Adipose tissue (tissue), 3 donors: Measurements from ENCODE around the gene OR5AS1. TPM values are rescaled to one million over a fixed set of nuclear protein-coding genes. Genes with fewer than 3 reads are reported as not detected.
"Not testable (repeated sequence)": the region's sequence is repeated elsewhere in the genome, so short reads cannot be mapped to it uniquely, and the experiment has no call there.

Source experiments
- H3K27ac ChIP-seq: one replicate; pipeline ENCODE4 v1.5.1; 2013; ENCODE audit warnings: low read depth, low read length
- WGBS, 3 donors: extraction: QIAGEN DNeasy Blood & Tissue Kit; methylation state at CpG; one replicate each; pipeline ENCODE4 v1.1.7; 2013; 5-methylcytosine and 5-hydroxymethylcytosine counted together
- polyA plus RNA-seq, 3 donors: library from polyadenylated mRNA; stranded (reverse); fragments of 200-250 nt; gene quantifications; one replicate each; pipeline ENCODE4 v1.2.3, GENCODE V29; 2013
- donor health status: healthy with polysubstance abuse.
- donor health status: Bipolar disorder and iron deficiency.
- donor health status: healthy.

OR5AS1 gene
- polyA plus RNA-seq = not detected

DNA sequence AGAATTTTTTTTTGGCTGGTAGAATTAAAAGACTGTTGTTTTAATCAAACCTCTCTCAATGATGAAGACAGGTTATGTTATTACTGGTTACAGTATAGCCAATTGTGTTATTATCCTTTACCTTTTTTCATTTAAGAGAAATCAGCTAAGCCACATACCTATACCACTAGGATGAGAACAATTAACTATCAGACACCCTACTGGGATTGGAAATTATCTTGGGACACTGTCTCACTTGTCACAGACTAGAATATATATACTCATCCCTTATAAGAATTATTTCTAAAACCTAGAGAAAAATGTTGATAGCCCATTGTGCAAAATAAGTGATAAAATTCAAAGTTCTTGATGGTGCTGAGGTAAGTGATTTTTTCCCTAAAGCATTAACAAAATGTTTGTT, at the start of gene OR5AS1:
Gene OR5AS1 (plus strand): TSS at position 301 of the 400 bp plus-strand sequence. CDS start 2,765 bp downstream, outside the sequence.
- no peak within 1 kb of the TSS for H3K27ac ChIP-seq

DNA sequence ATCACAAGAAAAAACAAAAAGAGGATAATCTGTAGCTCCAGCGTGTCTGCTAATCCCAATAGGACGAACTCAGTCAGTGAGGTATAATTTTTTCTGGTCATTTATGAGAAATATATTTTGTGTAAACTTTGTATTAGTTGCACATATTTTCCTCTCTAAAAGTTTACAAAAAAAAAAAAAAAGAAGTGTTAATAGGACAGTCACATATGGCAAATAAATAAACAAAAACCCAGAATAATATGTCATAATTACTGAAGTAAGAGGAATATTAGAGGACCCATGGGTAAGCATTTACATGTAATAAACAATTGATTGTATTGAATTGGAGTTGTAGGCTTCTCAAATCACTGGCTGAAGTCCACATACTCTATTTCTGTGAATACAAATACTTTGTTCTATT, 32.9 kb upstream of the OR5AS1 start, which contains the start of gene OR5F1:
Gene OR5F1 (minus strand): TSS at position 101 of the 400 bp plus-strand sequence. CDS start 0 bp downstream, at position 101.
- 59 to 77% (median 62%) methylated on average over 2 of the region's 2 CpGs for WGBS, 3 donors

GRCh38 chr11:56010716-56011115, 16.7 kb upstream of the OR5AS1 start:
- H3K27ac ChIP-seq = no peak overlapping the region

More for the DNA sequence above, 32.9 kb upstream of the OR5AS1 start, which contains the start of gene OR5F1:
- no peak within 1 kb of the TSS for H3K27ac ChIP-seq

DNA sequence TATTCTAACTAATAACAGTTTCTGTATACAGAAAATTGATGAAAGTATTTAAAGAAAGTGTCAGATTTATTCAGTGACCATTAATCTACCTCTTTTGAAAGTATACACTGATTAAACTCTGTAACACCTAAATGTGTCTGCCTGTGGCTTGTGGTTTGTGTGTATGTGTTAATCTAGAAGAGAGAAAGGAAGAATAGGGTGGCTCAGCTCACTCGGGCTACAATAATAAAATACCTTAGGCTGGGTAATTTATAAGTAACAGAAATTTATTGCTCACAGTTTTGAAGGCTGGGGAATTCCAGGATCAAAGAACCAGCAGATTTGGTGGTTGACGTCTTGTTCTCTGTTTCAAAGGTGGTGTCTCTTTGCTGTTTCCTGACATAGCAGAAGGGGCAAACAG, 13.6 kb upstream of the OR5AS1 start:
- 46 to 71% (median 59%) methylated on average over 2 of the region's 2 CpGs for WGBS, 3 donors

DNA sequence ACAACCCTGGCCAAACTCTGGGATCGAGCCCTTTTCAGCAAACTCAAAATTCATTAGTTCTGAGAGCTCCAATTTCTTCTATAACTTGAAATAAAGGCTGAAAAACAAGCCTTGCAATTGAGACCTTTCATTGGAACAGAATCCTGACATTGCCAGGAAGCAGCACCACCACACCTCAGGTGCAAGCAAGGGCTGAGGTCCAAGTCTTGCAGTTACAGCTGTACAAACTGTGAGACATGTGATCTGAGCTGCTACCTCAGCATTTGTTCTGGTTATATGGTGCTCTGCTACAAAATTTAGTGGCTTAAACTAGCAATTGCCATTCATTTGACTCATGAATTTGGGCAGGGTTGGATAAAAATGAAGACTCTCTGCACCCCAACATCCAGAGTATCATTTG, 18.1 kb downstream of the OR5AS1 start:
- WGBS, 3 donors = 48 to 81% (median 67%) methylated on average over 1 of the region's 1 CpG
- no peak overlapping the region for H3K27ac ChIP-seq

More for the DNA sequence above, 13.6 kb upstream of the OR5AS1 start:
- H3K27ac ChIP-seq = no peak overlapping the region

DNA sequence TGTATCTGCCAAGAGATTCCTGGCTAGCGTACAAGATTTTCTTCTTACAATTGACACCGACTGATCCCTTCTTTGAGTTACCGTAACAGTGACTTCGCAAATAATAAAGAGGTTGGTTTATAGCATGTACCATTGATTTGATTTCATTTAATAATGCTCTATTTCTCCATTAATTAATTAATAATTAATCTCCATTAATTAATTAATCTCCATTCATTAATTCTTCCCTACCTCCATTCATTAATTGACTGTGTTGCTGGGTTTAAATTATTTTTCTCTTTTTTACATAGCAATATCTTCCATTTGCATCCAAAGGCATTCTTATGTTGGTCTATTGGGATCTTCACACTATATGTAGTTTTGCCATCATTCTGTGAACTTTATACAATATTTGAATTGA, 21.0 kb downstream of the OR5AS1 start:
- no peak overlapping the region for H3K27ac ChIP-seq
- WGBS, 3 donors = 66 to 71% (median 70%) methylated on average over 4 of the region's 4 CpGs

DNA sequence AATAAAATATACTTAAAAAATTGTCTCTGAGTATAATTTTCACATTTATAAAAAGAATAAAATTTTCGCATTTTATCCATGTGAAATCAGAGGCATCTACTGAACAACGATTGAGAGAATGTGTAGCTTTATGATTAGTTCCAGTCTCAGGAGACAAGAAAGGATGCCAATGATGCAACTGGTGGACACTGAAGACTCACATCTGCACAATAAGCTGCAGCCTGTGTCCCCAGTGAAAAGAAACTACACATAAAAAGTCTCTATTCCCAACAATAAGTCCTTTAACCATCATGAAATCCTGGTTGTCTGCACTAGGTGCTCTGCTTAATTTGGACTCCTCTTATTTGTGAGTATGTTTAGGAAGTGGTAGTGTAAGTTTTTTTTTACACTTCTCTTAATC, 22.0 kb downstream of the OR5AS1 start:
- no peak overlapping the region for H3K27ac ChIP-seq
- WGBS, 3 donors = 75 to 81% (median 77%) methylated on average over 2 of the region's 2 CpGs

GRCh38 chr11:56056366-56056765, 28.9 kb downstream of the OR5AS1 start:
- H3K27ac ChIP-seq = not testable (repeated sequence)
- WGBS, 3 donors = 37 to 41% (median 39%) methylated on average over 4 of the region's 4 CpGs

GRCh38 chr11:56057661-56058237, 30.3 kb downstream of the OR5AS1 start:
- H3K27ac ChIP-seq = not testable (repeated sequence)

DNA sequence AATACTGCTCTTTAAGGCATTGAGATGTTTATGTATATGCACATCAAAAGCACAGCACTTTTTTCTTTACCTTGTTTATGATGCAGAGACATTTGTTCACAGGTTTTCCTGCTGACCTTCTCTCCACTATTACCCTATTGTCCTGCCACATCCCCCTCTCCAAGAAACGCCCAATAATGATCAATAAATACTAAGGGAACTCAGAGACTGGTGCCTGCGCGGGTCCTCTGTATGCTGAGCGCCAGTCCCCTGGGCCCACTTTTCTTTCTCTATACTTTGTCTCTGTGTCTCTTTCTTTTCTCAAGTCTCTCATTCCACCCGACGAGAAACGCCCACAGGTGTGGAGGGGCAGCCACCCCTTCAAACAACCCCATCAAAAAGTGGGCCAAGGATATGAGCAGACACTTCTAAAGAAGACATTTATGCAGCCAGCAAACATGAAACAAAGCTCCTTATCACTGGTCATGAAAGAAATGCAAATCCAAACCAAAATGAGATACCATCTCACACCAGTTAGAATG, 30.9 kb downstream of the OR5AS1 start:
- WGBS, 3 donors = 63 to 84% (median 78%) methylated on average over 7 of the region's 7 CpGs
- not testable (repeated sequence) for H3K27ac ChIP-seq

More at GRCh38 chr11:56057661-56058237, 30.3 kb downstream of the OR5AS1 start:
- 22 to 36% (median 33%) methylated on average over 7 of the region's 7 CpGs for WGBS, 3 donors

DNA sequence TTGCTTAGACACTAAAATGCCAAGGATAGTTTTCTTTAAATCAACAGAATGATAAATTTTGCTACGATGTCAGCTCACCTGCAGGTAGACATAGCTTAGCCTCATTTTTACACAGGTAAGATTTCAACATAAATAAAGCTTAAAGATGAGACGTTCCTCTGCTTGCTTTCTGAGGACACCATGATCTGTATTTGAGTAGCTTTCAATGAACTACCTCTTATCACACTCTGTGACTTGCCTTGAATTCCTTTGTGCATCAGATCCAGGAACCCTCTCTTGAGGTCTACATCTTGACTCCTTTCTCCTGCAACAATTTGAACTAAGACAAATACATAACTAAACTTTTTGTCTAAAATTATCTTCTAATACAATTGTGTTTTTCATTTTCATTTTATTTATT, 39.5 kb downstream of the OR5AS1 start:
- no peak overlapping the region for H3K27ac ChIP-seq
- 47 to 69% (median 67%) methylated on average over 2 of the region's 2 CpGs for WGBS, 3 donors

Other genes starting within 250 kb of the OR5AS1 start
- not detected for gene OR5D14, start 232.1 kb upstream of the OR5AS1 start, polyA plus RNA-seq
- gene OR5L1, start 216.3 kb upstream of the OR5AS1 start, polyA plus RNA-seq = not detected
- gene OR5D18, start 208.0 kb upstream of the OR5AS1 start, polyA plus RNA-seq = not detected
- not detected for gene OR5L2, start 200.4 kb upstream of the OR5AS1 start, polyA plus RNA-seq
- not detected for gene OR5D16, start 188.9 kb upstream of the OR5AS1 start, polyA plus RNA-seq
- gene TRIM51, start 144.4 kb upstream of the OR5AS1 start, polyA plus RNA-seq = not detected
- gene OR5W2, start 113.1 kb upstream of the OR5AS1 start, polyA plus RNA-seq = not detected
- not detected for gene OR5I1, start 91.3 kb upstream of the OR5AS1 start, polyA plus RNA-seq
- not detected for gene OR10AG1, start 57.7 kb upstream of the OR5AS1 start, polyA plus RNA-seq
- not detected for gene OR5F1, start 33.0 kb upstream of the OR5AS1 start, polyA plus RNA-seq
- not detected for gene OR8I2, start 65.7 kb downstream of the OR5AS1 start, polyA plus RNA-seq
- not detected for gene OR8H2, start 76.0 kb downstream of the OR5AS1 start, polyA plus RNA-seq
- not detected for gene OR8H3, start 94.7 kb downstream of the OR5AS1 start, polyA plus RNA-seq
- gene OR8J3, start 112.5 kb downstream of the OR5AS1 start, polyA plus RNA-seq = not detected
- gene OR8K5, start 132.7 kb downstream of the OR5AS1 start, polyA plus RNA-seq = not detected
- not detected for gene OR5J2, start 149.0 kb downstream of the OR5AS1 start, polyA plus RNA-seq
- gene OR5T2, start 206.6 kb downstream of the OR5AS1 start, polyA plus RNA-seq = not detected
- gene OR5T3, start 224.6 kb downstream of the OR5AS1 start, polyA plus RNA-seq = not detected
- not detected for gene OR5T1, start 246.5 kb downstream of the OR5AS1 start, polyA plus RNA-seq